GM19455 (cell line): ENCODE measurements around the gene FBLIM1.

ENCODE experiments used
- ATAC-seq: cut with Tn5 transposase; IDR thresholded peaks from one replicate; pipeline ENCODE4 v1.9.1; 2021; ENCODE audit not compliant: unreplicated experiment

FBLIM1 gene

DNA sequence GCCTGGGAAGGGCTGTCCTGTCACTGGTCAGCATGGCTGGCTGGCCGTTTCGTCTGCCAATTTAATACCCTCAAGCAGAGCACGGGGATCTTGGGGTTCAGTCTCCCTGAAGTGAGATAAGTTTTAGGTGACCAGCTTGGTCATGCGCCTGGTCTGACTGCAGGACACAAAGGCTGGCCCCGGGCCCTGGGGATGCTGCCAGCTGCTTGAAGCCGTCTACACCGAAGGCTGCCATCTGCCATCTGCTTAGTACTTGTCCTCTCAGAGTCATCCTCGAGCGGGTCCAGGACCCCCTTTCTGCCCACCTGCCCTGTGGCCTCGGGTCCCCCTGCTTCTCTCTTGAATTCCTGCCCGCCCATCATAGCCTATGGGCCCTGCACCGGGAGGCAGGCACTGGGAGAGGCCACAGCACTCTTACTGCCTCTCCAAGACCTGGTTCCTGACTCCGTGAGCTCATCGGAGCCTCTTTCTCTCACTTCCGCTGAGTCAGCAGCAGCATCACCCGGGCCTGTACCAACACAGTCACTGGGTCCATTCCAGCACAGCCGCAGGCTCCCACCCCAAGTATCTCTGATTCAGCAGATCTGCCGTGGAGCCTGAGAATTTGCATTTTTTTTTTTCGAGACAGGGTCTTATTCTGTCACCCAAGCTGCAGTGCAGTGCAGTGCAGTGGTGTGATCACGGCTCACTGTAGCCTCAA lies 7.0 kb downstream of the FBLIM1 start:
- ATAC-seq, result no peak

DNA sequence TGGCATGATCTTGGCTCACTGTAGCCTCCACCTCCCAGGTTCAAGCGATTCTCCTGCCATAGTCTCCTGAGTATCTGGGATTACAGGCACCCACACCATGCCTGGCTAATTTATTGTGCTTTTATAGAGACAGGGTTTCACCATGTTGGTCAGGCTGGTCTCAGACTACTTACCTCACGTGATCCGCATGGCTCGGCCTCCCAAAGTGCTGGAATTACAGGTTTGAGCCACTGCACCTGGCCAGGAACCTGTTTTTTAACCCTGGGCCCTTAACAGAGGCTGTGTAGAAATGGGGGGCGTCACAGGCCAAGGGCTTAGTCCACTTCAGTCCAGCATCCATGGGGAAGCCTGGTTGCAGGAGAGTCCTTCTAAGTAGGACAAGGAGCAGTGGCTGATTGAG lies 9.3 kb downstream of the FBLIM1 start:
- no peak for ATAC-seq

DNA sequence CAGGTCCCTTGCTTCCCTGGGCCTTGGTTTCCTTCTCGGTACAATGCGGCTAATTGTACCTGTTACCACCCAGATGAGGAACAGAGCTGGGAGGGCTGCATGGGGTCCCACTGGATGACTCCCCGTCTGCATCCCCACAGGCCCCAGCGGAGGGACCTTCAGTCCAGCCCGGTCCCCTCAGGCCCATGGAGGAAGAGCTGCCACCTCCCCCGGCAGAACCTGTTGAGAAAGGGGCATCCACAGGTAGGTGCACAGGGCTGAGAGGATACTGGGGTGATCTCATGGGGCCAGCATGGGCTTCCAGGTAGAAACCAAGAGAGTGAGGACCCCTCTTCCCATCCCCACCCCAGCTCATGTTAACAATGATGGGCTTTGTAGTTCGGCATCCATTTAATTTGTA lies 9.8 kb downstream of the FBLIM1 start:
- no peak for ATAC-seq

DNA sequence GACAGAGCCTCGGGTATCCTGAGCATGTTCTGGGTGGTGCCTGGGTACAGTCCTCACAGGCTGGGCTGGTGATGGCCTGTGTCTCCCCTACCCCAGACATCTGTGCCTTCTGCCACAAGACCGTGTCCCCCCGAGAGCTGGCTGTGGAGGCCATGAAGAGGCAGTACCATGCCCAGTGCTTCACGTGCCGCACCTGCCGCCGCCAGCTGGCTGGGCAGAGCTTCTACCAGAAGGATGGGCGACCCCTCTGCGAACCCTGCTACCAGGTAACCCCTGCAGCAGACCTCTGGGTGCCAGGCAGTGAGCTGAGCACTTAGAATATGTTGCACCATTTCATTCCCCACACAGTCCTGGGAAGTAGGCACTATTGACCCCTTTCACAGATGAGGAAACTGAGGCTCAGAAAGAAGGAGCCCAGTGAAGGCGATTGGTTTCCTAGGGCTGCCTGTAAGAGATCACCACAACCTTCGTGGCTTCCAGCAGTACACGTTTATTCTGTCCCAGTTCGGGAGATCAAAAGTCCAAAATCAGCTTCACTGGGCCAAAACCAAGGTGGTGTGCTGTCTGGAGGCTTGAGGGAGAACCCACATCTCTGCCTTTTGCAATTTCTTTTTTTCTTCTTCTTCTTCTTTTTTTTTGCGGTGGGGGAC lies 11.8 kb downstream of the FBLIM1 start:
- ATAC-seq, result no peak

DNA sequence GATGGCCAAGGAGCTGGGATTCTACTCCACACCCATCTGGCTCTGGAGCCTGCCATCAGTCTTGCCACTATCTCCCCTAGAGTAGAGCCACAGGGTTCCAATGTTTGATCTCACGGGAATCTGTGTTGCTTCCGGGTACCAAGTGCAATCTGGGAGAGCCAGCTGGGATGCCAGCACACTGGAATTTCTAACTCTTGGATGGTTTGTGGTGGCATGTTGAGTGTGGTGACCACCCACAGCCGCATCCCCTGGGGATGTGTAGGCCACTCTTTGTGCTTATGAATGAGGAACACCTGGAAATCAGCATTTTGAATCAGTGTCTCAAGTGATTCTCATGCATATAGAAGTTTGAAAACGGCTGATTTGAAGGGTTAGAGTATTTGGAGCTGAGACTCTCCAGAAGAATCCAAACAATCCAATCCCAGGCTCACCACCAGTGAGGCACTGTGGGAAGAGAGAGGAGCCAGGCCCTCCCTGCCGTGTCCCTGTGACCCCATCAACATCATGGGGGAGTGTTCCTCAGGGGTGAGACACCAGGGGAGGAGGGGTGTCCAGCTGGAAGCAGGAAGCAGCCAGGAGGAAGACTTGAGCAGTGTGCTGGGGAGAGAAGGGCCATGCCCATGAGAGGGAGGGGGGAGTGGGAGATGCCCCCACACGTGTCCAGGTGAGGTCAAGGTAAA lies 13.4 kb downstream of the FBLIM1 start:
- no peak for ATAC-seq

DNA sequence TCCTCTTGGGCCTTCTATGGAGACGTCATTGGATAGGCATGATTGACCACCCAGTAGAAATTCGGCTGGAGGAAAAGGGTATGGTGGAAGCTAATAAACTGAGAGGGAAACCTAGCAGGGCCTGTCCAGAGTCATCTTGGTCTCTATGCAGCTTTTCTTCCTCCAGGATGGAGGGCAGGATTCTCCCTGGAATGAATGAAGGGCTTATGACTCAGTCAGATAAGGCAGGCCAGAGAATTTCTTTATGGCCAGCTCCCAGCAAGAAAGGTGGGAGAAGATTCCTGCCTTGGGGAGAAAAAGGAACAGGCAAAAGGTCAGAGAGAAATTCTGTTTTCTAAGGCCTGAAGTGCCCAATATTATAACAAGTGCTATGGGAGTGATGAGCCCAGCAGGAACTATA lies 17.1 kb downstream of the FBLIM1 start:
- no peak for ATAC-seq

DNA sequence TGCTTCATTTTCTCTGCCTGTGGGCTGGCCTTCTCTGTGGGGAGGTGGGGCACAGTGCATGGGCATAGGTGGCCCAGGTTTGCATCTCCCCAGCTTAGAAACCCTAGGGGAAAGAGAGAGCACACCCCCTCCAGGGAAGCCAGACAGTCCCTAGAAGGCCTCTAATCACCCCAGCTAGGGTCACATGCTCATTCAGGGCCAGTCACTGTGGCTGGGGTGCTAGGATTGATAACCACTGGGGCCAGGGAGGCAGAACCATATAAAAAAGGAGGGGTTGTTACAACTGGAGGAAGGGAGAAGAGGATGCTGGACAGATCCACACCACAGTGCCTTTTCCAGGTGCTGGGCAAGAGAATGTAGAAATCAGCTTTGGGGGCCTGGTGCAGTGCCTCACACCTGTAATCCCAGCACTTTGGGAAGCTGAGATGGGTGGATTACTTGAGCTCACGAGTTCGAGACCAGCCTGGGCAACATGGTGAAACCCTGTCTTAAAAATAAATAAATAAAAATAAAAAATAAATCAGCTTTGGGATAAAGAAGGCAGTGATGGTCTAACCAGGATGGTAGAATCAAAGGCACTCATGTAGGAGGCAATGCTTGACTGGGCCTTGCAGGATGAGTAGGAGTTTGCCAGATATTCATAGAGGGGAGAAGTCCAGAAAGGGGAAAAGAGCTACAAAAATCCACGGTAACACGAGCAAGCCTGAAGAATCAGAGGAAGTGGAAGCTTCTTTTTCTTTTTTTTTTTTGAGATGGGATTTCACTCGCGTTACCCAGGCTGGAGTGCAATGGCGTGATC lies 19.5 kb downstream of the FBLIM1 start:
- no peak for ATAC-seq

DNA sequence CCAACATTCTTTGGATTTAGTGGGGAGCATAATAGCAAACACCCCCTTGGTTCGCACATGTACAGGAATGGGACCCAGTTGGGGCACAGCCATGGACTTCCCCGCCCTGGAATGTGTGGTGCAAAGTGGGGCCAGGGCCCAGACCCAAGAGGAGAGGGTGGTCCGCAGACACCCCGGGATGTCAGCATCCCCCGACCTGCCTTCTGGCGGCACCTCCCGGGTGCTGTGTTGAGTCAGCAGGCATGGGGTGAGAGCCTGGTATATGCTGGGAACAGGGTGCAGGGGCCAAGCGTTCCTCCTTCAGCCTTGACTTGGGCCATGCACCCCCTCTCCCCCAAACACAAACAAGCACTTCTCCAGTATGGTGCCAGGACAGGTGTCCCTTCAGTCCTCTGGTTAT lies 27.1 kb downstream of the FBLIM1 start:
- ATAC-seq, result no peak

DNA sequence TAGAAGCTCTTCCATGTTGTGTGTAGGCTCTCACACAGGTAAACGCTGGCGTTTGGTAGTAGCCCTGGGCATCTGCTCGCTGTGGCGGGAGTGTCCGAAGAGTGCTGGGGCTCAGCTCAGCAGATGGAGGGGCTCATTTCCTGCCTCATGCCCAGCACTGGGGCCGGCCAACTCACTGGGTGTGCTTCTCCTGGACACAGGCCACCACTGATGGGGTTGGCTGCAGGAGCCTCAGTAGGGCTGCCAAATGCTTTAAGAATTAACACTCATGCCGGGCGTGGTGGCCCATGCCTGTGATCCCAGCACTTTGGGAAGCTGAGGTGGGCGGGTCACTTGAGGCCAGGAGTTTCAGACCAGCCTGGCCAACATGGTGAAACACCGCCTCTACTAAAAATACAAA lies 28.0 kb downstream of the FBLIM1 start:
- no peak for ATAC-seq

DNA sequence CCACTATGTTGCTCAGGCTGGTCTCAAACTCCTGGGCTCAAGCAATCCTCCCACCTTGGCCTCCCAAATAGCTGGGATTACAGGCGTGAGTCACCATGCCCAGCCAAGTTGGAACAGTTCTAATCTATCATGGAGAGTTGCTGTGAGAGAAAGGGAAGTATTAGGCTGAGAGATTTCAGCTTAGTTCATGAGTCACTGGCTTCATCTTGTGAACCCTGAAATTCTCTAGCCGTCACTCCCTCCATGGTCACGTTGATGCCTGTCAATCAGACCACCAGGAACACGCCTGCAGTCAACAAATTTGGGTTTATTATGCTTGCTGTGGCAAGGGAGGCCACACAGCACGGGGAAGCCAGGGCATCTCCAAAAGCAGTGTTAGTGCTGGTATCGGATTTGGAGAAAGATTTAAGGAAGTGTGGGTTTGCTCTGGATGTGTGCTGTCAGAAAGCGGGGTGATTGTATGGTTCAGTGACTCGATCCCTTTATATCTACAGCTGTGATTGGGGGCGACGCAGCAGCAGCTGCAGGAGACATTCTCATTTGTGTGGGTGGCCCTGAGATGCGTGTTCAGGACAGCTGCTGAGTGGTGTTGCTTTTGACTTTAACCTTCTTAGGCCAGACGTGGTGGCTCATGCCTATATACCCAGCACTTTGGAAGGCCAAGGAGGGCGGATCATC lies 30.2 kb downstream of the FBLIM1 start:
- ATAC-seq, result no peak

DNA sequence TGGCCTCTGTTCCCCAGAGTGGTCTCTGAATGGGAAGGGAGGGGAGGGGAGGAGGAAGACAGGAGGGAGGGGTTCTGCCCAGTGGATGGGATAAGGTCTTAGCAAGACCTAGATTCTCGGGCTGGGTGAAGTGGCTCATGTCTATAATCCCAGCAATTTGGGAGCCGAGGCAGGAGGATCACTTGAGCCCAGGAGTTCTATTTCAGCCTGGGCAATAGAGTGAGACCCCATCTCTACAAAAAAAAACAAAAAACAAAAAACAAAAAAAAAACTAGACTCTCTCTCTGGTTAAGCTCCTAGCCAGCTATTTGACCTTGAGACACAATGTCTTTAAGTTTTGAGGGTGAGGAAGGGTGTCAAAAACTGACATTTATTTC lies 37.5 kb downstream of the FBLIM1 start:
- no peak for ATAC-seq

DNA sequence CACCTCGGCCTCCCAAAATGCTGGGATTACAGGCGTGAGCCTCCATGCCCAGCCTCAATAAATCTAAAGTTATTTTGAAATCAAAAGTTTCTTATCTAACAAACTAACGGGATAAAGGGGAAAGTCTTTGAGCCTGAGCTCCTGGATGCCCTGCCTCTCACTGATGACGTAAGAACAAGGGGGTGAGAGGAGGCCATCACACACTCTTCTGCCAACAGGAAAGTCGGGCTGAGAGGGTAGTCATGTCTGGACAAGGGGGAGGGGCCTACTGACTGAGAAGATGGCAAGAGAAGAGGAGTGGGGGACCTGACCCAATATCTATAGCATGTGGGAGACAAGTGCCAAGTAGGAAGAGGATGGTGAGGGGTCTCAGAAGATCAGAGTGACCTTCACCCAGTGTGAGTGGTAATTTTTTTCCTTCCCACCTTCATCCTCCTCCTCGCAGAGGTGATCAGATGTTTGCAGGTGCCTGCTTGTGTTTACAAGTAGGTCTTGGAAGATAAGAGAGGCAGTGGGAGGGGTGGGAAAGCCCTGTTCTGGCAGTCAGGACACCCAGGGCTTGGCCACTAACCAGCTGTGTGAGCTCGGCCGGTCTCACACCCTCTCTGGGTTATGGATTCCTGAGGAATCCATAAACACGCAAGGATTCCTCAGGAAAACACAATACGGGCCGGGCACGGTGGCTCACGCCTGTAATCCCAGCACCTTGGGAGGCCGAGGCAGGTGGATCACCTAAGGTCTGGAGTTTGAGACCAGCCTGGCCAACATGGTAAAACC lies 39.2 kb downstream of the FBLIM1 start:
- ATAC-seq, result no peak

DNA sequence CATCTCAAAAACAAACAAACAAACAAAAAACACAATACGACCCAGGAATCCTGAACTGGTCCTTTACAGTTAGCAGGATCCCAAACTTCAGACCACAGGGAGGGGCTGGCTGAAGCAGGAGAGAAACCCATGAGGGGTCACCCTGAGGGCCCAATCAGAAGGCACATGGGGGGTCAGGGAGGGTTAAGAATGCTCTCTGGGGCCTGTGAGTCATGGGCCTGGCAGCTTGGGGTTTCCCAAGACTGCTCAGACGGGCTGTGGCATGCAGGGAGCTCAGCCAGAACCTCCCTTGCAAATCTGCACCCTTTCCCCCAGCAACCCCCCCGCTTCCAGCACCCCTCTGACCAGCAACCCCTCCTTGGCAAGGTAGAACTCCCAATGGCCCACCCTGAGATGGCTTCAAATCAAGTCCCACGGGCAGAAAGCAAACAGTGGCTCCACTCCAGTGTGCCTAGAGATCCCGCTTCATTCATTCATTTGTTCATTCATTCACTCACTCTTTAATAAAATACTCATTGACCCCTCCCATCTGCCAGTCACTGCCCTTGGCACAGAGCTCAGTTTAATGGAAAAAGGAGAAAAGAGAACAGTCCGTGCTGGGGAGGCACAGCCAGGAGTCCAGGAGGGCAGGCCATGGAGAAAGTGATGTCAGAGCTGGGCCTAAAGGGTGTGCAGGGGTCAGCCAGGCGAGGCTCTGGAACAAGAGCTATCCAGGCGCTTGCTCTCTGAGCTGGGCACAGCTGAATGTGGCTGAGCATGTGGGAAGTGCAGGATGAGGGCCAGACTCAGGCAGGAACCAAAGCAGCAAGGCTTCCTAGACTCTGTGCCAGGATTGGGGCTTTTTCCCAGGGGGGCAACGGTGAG lies 40.6 kb downstream of the FBLIM1 start:
- ATAC-seq, result no peak

DNA sequence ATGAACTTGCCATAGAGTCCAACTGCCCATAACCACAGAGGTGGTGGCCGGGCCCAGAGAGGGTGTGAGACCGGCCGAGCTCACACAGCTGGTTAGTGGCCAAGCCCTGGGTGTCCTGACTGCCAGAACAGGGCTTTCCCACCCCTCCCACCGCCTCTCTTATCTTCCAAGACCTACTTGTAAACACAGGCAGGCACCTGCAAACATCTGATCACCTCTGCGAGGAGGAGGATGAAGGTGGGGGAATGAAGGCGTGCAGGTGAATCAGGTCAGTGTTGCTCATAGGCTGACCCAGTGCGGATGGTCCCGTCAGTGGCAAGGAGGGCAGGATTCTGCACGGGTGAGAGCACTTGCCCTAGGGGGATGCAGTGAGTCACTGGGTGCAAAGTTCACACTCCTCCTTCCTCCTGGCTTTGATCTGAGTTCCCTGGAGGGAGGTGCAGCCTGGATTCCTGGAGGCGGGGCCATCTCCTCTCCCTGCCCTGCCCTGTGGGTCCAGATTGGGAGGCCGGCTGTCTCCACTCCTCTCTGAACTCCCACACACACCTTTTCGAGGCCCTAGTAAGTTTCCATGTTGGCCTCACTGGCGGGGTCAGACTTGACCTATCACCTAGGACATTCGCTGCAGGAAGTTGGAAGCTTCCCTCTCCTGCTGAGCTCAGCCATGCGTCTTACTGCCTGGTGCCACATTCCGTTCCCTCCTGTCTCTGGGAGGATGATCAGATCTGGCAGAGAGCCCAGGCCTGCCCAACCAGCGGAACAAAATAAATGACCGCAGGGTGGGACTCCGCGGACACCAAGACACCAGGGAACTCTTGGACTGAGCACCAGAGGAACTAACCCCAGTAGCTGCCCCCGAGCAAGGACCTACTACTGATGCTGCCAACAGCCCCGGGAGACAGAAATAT lies 41.6 kb downstream of the FBLIM1 start:
- no peak for ATAC-seq

DNA sequence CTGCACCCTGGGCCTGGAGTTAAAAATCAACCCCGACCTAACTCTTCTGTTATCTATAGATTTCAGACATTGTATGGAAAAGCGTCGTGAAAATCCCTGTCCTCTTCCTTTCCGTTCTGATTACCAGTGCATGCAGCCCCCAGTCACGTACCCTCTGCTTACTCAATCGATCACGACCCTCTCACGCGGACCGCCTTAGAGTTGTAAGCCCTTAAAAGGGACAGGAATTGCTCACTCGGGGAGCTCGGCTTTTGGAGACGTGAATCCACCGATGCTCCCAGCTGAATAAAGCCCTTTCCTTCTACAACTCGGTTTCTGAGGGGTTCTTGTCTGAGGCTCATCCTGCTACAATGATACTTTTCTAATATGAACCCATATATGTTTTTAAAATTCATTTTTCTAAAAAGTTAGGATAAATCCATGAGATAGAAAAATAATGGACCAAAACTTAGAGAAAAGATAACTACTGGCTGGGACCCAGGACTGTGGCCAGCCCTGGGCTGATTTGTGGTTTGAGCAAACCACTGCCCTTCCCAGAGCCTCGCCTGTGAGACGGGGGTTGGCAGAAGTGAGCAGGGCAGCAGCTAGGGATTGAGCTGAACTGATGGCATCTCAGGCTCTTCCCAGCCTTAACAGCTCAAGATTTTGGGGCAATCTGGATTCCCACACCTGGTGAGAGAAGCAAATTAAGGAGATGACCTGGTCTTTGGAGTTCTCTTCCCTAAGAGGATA lies 43.8 kb downstream of the FBLIM1 start:
- no peak for ATAC-seq

DNA sequence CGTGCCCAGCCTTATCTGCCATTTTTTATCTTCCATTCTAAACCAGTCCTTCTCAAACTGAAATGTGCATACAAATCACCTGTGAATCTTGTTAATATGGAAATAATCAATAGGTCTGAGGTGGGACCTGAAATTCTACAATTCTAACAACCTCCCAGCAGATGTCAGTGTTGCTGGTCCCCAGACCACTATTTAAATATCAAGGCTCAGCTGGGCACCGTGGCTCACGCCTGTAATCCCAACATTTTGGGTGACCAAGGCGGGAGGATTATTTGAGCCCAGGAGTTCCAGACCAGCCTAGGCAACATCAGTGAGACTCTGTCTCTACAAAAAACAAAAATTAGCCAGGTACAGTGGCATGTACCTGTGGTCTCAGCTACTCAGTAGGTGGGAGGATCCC lies 44.8 kb downstream of the FBLIM1 start:
- ATAC-seq, result no peak

DNA sequence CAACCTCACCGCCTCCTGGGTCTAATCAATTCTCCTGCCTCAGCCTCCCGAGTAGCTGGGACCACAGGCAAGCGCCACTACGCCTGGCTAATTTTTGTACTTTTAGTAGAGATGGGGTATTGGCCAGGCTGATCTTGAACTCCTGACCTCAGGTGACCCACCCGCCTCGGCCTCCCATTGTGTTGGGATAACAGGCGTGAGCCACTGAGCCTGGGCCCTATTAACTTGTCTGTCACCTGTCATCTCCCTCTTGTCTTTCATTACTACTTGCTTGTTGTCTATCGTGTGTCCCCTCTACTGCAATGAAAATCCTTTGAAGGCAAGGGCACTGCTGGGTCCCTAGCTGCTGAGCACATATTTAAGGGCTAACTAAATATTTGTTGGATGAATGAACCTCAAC lies 45.5 kb downstream of the FBLIM1 start:
- no peak for ATAC-seq

DNA sequence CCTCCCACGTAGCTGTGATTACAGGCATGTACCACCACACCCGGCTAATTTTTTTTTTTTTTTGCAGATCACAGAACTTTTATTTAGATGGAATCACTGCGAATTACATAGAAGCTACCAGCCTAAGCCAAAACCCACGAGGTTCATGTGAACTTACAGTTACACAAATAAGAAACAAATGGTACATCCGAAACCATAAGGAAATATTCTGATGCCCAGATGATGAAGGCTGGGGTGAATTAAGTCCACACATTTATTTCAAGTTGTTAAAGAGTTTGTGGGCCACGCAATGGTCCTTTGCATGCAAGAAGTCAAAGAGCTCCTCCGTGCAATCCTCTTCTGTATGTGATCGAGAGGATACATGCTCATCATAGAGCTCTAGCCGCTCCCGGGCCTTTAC lies 48.5 kb downstream of the FBLIM1 start:
- no peak for ATAC-seq
